ENCODE results near the gene TFPT.

The TFPT gene

DNA sequence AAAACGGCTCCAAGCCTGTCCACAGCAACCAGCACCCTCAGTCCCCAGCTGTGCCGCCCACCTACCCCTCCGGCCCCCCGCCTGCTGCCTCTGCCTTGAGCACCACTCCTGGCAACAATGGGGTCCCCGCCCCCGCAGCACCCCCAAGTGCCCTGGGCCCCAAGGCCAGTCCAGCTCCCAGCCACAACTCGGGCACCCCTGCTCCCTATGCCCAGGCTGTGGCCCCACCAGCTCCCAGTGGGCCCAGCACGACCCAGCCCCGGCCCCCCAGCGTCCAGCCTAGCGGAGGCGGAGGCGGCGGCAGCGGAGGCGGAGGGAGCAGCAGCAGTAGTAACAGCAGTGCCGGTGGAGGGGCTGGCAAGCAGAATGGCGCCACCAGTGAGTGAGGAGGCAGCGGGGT is 32.7 kb upstream of the TFPT start:
- DNase-seq, result no peak

- no peak for DNase-seq
These were observed 32.2 kb upstream of the TFPT start for GRCh38 chr19:54147676-54148075.

DNA sequence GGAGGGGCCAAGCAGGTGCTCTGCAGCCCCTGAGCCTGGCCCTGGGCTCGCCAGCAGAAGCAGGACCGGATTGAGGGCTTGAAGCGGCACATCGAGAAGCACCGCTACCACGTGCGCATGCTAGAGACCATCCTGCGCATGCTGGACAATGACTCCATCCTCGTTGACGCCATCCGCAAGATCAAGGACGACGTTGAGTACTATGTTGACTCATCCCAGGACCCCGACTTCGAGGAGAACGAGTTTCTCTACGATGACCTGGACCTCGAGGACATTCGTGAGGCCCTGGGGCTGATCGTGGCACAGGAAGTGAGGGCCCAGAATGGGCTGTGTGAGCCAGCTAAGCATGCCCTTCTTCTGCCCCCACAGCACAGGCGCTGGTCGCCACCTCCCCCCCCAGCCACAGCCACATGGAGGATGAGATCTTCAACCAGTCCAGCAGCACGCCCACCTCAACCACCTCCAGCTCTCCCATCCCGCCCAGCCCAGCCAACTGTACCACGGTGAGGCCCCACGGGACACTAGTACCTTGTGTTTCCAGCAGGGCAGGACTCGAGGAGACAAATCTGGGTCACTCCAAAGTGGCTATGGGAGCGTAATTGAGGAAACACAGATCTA is 30.2 kb upstream of the TFPT start:
- DNase-seq, result no peak

DNA sequence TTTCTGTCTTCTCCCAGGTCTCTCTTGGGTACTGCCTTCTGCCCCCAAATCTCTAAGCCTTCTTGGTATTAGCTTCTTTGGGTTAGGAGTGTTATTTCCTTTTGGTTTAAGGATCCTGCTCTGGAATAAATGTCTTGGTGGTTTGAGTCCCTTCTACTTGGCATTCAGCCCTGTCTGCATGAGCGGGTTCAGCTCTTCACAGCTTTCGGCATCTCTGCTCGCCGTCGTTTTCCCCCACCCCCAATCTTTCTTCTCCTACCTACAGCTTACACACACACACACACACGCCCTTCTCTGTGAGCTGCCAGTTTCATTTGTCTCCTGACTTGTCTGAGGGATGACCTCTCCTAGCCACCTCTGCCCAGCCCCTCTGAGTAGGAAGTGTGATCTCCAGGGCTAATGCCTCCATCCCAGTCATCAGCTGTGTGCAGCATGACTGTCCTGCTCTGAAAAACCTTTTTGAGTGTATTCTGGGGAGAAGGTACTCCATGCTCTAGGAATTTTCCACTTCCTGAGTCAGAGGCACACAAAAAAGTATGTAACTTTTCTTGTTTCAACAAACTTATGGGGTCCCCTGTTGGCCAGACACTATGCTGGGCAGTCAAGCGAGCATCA is 26.8 kb upstream of the TFPT start:
- DNase-seq, result no peak

DNA sequence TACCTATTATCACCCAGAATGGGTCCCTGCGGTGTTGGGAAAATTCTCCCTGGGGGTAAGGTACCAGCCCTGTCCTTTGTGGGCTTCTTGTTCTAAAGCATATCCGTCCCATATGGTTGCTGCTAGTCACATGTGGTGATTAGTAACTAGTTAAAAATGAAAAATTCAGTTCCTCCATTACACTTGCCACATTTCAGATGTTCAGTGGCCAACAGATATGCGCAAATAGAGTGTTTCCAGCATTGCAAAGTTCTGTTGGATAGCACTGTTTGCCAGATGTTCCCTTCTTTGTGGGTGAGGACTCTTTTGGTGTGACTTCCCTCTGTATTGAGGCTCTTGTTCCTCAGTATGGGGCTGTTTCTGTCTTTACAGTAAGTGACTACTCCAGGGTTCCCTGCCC is 25.9 kb upstream of the TFPT start:
- no peak for DNase-seq

- no peak for DNase-seq
These were observed 23.2 kb upstream of the TFPT start for GRCh38 chr19:54138489-54139256.

- DNase-seq, result peak in 4 of 5 donors; percentile 25 to 43 (median 30)
These were observed 22.4 kb upstream of the TFPT start, which contains the start of gene CNOT3 for GRCh38 chr19:54137699-54138488. Gene CNOT3, plus strand, starts transcription at chr19:54137762. Its CDS starts 5,217 bp downstream, at chr19:54142979.

GRCh38 chr19:54136864-54137698 is 21.6 kb upstream of the TFPT start:
- peak; percentile 99 to 100 (median 99) for DNase-seq

DNA sequence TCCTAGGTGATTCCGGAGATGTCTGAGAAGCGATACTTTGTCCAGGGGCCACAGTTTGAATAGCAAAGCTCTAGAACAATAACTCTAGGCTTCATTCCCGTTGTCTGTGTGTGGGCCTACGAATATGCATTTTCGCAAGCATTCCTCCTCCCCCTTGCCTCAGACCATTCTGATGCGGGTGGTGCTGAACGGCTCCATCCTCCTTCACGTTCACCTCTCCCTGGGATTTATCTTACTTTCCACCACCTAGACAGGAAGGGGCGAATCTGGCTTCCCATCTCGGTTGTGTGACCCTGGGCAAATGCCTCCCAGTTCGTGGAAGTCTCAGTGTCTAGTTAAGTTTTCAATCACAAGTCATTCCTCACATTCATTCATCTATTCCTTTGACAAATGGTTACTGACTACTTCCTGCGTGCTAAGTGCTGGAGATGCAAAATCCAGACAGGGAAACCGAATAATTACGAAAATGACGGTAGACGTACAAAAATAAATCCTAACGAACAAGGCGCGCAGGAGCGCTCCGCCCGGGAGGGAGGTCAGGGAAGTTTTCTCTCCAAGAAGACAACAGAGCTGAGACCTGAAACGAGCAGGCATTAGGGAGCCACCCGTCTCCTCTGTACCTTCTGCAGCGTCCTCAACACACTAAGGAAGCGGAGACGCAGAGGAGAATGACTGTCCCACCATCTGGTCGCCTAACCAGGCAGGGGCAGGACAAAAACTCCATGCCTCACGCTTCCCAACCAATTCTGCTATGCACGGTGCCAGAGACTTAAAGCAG is 20.8 kb upstream of the TFPT start:
- peak in 1 of 5 donors; percentile 8 for DNase-seq

- DNase-seq, result no peak
These were observed 18.6 kb upstream of the TFPT start for GRCh38 chr19:54133957-54134590.

DNA sequence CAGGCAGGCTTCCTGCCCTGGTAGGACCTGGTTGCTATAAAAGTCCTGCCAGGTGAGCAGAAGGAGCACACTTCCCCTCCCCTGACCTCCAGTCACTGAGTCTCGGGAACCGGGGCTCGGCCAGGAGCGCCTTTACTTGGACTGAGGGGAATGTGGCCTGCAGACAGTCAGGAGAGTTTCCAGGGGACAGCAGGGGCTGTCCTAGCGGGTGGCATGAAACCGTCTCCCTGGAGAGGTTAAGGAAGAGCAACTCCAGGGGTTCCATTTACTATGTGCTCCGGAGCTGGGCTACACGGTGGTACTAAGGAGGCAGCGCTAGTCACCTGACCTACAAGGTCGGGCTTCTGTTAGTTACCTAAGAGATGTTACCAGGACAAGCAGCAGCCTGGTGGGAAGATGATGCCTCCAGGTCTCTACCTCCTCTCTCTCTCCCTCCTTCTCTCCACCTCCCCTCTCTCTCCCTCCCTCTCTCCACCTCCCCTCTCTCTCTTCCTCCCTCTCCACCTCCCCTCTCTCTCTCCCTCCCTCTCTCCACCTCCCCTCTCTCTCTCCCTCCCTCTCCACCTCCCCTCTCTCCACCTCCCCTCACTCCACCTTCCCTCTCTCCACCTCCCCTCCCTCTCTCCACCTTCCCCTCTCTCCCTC is 18.0 kb upstream of the TFPT start:
- peak in 1 of 5 donors; percentile 52 for DNase-seq

DNA sequence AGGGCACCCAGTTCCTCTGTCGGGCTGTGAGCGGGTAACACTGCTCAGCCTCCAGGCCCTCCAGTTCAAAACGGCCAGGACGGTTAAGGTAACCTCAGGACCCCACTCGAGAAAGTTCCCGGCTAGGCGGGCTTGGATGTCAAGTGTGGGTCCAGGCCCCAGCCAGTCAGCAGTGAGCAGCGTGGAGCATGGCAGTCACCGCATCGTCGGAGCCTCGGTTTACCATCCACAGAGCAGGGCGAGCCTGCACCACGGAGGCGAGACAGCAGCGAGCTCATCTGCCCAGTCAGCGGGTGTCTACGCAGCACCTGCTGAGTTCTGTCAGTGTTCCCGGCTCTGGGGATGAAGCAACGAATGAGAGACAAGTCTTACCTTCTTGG is 14.2 kb upstream of the TFPT start:
- no peak for DNase-seq

DNA sequence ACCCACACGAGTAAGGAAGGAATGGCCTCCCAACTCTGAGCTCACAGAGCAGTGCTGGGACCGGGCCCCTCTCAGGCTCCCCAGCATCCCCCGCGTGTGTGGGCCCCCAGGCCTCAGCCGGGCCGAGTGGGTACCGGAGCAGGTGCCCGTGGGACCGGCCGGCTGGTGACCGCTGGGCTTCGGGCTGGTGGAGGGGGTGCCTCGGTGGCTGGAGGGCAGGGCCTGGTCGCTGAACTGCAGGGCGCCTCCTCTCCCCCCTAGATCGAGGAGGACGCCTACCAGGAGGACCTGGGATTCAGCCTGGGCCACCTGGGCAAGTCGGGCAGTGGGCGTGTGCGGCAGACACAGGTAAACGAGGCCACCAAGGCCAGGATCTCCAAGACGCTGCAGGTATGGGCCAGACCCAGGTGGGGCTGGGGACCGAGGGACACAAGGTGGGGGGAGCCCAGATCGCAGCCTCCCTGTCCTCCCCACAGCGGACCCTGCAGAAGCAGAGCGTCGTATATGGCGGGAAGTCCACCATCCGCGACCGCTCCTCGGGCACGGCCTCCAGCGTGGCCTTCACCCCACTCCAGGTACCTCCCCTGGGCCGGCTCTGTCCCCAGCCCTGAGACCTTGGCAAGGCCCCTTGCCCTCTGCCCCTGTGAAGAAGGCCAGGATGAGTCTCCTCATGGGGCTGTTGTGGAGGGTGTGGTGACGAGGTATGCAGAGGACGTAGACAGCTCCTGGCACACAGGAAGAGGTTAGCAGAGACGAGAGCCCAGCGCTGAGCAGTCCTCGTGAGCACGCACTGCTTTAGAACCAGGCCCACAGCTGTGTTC is 13.5 kb upstream of the TFPT start:
- DNase-seq, result no peak

- no peak for DNase-seq
These were observed 12.9 kb upstream of the TFPT start for GRCh38 chr19:54128441-54128725.

DNA sequence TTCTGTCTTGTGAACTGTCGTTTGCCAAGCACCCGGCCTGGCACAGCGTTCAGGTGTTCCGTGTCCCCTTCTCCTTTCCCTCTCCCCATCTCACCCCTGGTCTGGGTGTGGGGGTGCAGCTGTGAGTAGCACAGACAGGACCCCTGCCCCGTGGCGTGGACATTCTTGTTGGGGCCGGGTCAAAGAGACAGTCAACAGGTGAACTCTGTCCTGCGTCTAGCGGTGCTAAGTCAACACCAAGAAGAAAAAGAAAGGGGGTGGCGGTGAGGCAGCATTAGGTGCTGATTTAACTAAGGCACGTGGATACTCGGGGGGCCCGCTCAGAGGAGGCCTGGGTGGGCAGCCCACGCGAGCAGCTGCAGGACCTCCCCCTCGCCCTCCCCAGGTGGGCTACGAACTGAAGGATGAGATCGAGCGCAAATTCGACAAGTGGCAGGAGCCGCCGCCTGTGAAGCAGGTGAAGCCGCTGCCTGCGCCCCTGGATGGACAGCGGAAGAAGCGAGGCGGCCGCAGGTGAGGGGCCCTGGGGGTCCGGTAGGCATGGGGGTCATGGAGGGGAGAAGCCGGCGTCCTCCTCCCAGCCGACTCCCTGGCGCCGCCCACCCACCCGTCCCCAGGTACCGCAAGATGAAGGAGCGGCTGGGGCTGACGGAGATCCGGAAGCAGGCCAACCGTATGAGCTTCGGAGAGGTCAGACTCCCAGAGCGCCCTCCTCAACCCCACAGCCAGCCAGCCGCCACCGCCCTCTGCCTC is 12.4 kb upstream of the TFPT start:
- no peak for DNase-seq

- no peak for DNase-seq
These were observed 10.3 kb upstream of the TFPT start for GRCh38 chr19:54125713-54126112.

GRCh38 chr19:54124393-54124792 is 8.9 kb upstream of the TFPT start:
- no peak for DNase-seq

- no peak for DNase-seq
These were observed 8.2 kb upstream of the TFPT start for GRCh38 chr19:54123682-54124081.

- no peak for DNase-seq
These were observed 5.8 kb upstream of the TFPT start for GRCh38 chr19:54121259-54121658.

All from T-helper 1 cell (primary cell).